ENCODE results near the gene RAI1.

GRCh38 chr17:17792551-17793377, 111.5 kb downstream of the RAI1 start:
- no peak for TF ChIP-seq EZH2 (IDR thresholded peaks at IDR 0.05)
- no peak for TF ChIP-seq POLR2AphosphoS5 (IDR thresholded peaks at IDR 0.05; ENCODE audit: borderline replicate concordance, low read depth, low read length)
- TF ChIP-seq FOXP2 (optimal IDR thresholded peaks at IDR 0.05; ENCODE audit: control extremely low read depth, extremely low read length, insufficient read depth): no peak
